Smooth muscle cell (in vitro differentiated cells): ENCODE data around the gene EXOC4. TPM values are rescaled to one million over a fixed set of nuclear protein-coding genes. Genes with fewer than 3 reads are reported as not detected.

Experiments used
- DNase-seq: peaks from one replicate; lab custom pipeline; 2025; ENCODE audit not compliant: unreplicated experiment; lab: John Stamatoyannopoulos, UW
- H2AFZ ChIP-seq: fragments of 200-600 bp; sonication (generic); 2 replicates; pipeline ENCODE4 v1.6.0; 2016; ENCODE audit warnings: antibody characterized with exemption, low read depth, mild to moderate bottlenecking
- H3F3A ChIP-seq: fragments of 200-600 bp; sonication (generic); 2 replicates; pipeline ENCODE4 v1.6.0; 2017; ENCODE audit warnings: antibody characterized with exemption, low read depth
- H3K27ac ChIP-seq: fragments of 200-600 bp; sonication (generic); 2 replicates; pipeline ENCODE4 v1.5.1; 2016; ENCODE audit warnings: low read depth, mild to moderate bottlenecking
- H3K27me3 ChIP-seq: fragments of 200-600 bp; sonication (generic); 2 replicates; pipeline ENCODE4 v1.6.1; 2016; ENCODE audit warnings: low read depth, mild to moderate bottlenecking
- H3K36me3 ChIP-seq: fragments of 200-600 bp; sonication (generic); 2 replicates; pipeline ENCODE4 v1.5.1; 2016; ENCODE audit warnings: low read depth
- H3K4me1 ChIP-seq: fragments of 200-600 bp; sonication (generic); 2 replicates; pipeline ENCODE4 v1.5.1; 2016; ENCODE audit warnings: low read depth
- H3K4me2 ChIP-seq: fragments of 200-600 bp; sonication (generic); 2 replicates; pipeline ENCODE4 v1.6.0; 2016; ENCODE audit warnings: mild to moderate bottlenecking
- H3K4me3 ChIP-seq: fragments of 200-600 bp; sonication (generic); 2 replicates; pipeline ENCODE4 v1.5.1; 2016; ENCODE audit warnings: mild to moderate bottlenecking
- H3K79me2 ChIP-seq: fragments of 200-600 bp; sonication (generic); 2 replicates; pipeline ENCODE4 v1.6.0; 2016; ENCODE audit warnings: low read depth, mild to moderate bottlenecking
- H3K9ac ChIP-seq: fragments of 200-600 bp; sonication (generic); 2 replicates; pipeline ENCODE4 v1.6.0; 2016; ENCODE audit warnings: low read depth
- H3K9me3 ChIP-seq: fragments of 200-600 bp; sonication (generic); replicated peaks from 2 replicates; pipeline ENCODE4 v1.5.1; 2016; ENCODE audit warnings: low read depth
- H4K20me1 ChIP-seq: fragments of 200-600 bp; sonication (generic); 2 replicates; pipeline ENCODE4 v1.6.0; 2016; ENCODE audit warnings: low read depth
- CTCF ChIP-seq: fragments of 200-600 bp; sonication (generic); IDR thresholded peaks from 2 replicates; pipeline ENCODE4 v1.5.1; 2017; ENCODE audit warnings: borderline replicate concordance, mild to moderate bottlenecking, antibody characterized with exemption; ENCODE audit not compliant: insufficient read depth, poor library complexity, severe bottlenecking
- WGBS: methylation state at CpG from one replicate; pipeline ENCODE4 v1.1.7; 2016; ENCODE audit warnings: low lambda C conversion rate; 5-methylcytosine and 5-hydroxymethylcytosine counted together
- polyA plus RNA-seq: library from polyadenylated mRNA; unstranded; fragments of >200 nt; fragmentation: Nextera tagmentation; extraction: Ambion mirVana; gene quantifications from 2 replicates; pipeline ENCODE4 v1.2.1, GENCODE V29; 2016
- total RNA-seq: library from RNA; depleted of rRNA; stranded (reverse); fragments of >200 nt; gene quantifications from 2 replicates; pipeline ENCODE4 v1.2.3, GENCODE V29; 2014

EXOC4 gene
- total and polyA plus RNA-seq, 2 experiments from 2014 or later, result 21.5 to 47.1 TPM

- Histone ChIP-seq H3K9me3 (no peaks in the 10 kb centered on the region), H3K27ac (no peak overlapping the region), H3K9ac (no peak overlapping the region), H3K4me1 (no peaks in the 10 kb centered on the region), H3K4me2 (no peak overlapping the region), H3K4me3 (no peak overlapping the region), H3K36me3 (no peaks in the 10 kb centered on the region), H2AFZ (no peak overlapping the region), H3K27me3 (no peaks in the 10 kb centered on the region), H3F3A (no peaks in the 10 kb centered on the region), H3K79me2 (no peaks in the 10 kb centered on the region), H4K20me1 (no peaks in the 10 kb centered on the region)
- no peak for TF ChIP-seq CTCF
- no peak for DNase-seq
Observed at GRCh38 chr7:133679977-133680376, 427.1 kb downstream of the EXOC4 start.

- 96% methylated on average over 3 of the region's 3 CpGs for WGBS
Observed at GRCh38 chr7:133681529-133681928, 428.7 kb downstream of the EXOC4 start.

GRCh38 chr7:133682364-133683181 is 429.7 kb downstream of the EXOC4 start:
- H3K9me3 ChIP-seq, result no peaks in the 10 kb centered on the region
- DNase-seq, result no peak
- no peak for TF ChIP-seq CTCF
- H3K27ac ChIP-seq, result no peak overlapping the region
- H3K4me2 ChIP-seq, result no peak overlapping the region
- H3K27me3 ChIP-seq, result no peaks in the 10 kb centered on the region
- no peaks in the 10 kb centered on the region for H3K36me3 ChIP-seq
- H3K9ac ChIP-seq, result no peak overlapping the region
- no peaks in the 10 kb centered on the region for H4K20me1 ChIP-seq
- H3K4me3 ChIP-seq, result no peak overlapping the region
- H3K79me2 ChIP-seq, result no peaks in the 10 kb centered on the region
- H3K4me1 ChIP-seq, result no peaks in the 10 kb centered on the region
- WGBS, result 58% methylated on average over 9 of the region's 9 CpGs
- H3F3A ChIP-seq, result no peaks in the 10 kb centered on the region
- no peak overlapping the region for H2AFZ ChIP-seq

More at GRCh38 chr7:133681529-133681928, 428.7 kb downstream of the EXOC4 start:
- Histone ChIP-seq H4K20me1 (no peaks in the 10 kb centered on the region), H3K4me3 (no peak overlapping the region), H3K9ac (no peak overlapping the region), H3K9me3 (no peaks in the 10 kb centered on the region), H3K79me2 (no peaks in the 10 kb centered on the region), H2AFZ (no peak overlapping the region), H3K27me3 (no peaks in the 10 kb centered on the region), H3K27ac (no peak overlapping the region), H3K4me2 (no peak overlapping the region), H3K36me3 (no peaks in the 10 kb centered on the region), H3F3A (no peaks in the 10 kb centered on the region), H3K4me1 (no peaks in the 10 kb centered on the region)
- no peak for TF ChIP-seq CTCF
- no peak for DNase-seq

- Histone ChIP-seq H4K20me1 (no peaks in the 10 kb centered on the region), H3K4me2 (no peak overlapping the region), H3K4me1 (no peaks in the 10 kb centered on the region), H3K27me3 (no peaks in the 10 kb centered on the region), H3K27ac (no peak overlapping the region), H3K79me2 (no peaks in the 10 kb centered on the region), H3K9ac (no peak overlapping the region), H3K9me3 (no peaks in the 10 kb centered on the region), H3K4me3 (no peak overlapping the region), H3K36me3 (no peaks in the 10 kb centered on the region), H2AFZ (no peak overlapping the region), H3F3A (no peaks in the 10 kb centered on the region)
- no peak for TF ChIP-seq CTCF
- WGBS, result 44% methylated on average over 2 of the region's 2 CpGs
- DNase-seq, result no peak
Observed at GRCh38 chr7:133683182-133683454, 430.2 kb downstream of the EXOC4 start.
